ENCODE data around the gene SLCO2B1.

SLCO2B1 gene

DNA sequence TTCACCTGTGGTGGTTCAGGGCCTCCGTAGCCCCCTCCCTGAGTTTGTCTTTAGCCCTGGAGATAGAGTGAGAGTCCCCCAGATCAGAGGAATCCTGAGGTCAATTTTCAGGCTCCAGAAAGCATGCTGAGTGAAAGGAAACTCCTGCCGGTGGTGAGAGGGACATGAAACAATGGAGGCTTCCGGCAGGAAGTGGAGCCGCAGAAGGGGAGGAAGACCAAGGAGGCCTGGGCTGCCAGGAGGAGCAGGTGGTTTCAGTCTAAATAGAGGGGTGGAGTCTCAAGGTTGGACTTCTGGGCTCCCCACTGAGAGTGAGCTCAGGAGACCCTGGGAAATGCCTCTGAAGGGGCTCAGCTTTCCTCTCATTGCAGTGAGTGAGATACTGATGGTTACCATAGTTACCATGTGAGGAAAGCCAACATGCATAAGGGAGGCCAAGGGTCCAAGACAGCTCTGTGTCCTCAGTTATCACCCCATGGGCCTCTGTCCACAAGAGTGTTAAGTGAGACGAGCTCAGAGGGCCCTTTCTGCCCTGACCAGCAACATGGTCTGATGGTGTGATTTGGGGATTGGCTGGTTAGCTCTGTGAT lies 10.7 kb downstream of the SLCO2B1 start:
- no peak for DNase-seq (ENCODE audit: low read depth)

DNA sequence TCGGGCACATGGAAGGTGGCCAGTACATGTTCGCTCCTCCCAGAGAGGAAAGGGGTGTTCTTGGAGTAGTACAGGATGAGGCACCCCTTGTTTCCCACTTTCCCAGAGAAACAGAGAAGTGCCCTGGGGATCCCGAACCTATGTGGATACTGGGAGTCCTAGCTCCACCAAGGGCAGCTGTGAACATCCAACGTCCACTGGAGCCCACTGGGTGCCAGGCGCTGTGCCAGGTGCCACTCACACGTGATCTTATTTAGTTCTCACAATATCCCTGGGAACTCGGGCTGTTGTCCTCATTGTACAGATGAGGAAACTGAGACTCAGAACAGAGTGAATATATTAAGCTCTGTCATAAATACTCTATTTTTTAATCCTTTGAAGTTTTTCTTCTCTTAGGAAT lies 12.0 kb downstream of the SLCO2B1 start:
- DNase-seq (ENCODE audit: low read depth): no peak

DNA sequence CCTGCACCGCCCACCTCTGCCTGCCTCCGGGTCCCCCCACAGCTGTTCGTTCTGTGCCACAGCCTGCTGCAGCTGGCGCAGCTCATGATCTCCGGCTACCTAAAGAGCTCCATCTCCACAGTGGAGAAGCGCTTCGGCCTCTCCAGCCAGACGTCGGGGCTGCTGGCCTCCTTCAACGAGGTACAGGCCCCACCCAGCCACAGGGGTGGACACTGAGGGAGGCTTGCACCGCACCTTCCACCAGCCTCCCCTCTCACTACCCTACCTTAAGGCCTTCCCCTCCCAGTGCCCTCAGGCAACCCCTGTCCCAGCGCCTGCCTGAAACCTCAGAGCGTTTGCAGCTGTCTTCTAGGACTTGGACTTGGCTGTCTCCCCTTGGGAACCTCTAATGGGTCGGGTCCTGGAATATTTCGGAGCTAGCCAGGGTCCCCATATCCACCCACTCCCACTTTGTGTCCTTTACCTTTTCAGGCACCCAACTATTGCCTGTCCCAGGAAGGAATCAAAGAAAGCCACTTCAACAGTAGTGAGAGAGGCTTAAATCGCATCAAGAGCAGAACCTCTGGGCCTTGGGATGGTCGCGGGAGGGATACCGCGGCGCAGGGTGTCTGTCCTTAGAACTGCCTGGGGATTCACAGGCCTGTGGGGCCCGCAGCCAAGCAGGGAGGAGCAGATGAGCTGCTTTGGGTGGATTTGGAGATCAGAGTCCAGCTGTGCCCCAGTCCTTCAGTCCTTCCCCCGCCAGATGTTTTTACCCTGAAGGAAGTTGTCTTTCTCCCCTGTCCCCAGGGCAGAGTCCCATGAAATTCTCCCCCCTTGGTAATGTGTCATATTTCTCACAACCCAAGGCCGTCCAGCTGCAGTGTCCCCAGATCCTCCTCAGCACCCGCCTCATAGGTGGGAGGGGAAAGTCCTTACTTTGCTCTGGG lies 13.3 kb downstream of the SLCO2B1 start:
- no peak for DNase-seq (ENCODE audit: low read depth)

DNA sequence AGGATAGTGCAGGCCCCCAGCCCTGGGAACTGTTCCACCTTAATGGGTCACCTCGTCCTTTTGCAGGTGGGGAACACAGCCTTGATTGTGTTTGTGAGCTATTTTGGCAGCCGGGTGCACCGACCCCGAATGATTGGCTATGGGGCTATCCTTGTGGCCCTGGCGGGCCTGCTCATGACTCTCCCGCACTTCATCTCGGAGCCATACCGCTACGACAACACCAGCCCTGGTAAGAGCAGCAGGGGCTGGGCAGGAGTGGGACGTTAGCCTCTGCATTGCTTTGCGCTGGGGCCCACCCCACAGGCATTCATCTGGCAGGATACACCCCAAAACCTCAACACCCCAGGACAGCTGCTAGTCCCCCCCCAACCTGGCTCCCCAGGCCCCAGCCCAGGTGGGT lies 14.8 kb downstream of the SLCO2B1 start:
- DNase-seq (ENCODE audit: low read depth): no peak

DNA sequence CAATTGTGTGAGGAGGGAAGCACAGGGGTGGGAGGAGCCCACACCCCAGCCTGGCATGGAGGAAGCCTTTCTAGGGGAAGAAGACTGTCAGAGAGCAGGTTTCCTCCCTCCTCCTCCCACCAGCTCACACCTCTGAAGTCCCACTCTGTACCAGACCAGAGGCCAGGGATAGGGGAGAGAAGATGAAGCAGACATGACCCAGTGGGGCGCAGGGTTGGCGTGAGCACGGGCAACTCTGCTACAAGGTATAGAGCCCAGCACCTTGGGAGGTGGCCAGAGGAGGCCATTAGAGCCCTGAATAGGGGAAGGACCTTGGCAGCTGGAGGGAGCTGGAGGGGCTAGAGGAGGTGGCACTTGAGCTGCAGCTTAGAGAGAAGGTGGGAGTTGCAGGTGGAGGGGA lies 15.9 kb downstream of the SLCO2B1 start:
- no peak for DNase-seq (ENCODE audit: low read depth)

DNA sequence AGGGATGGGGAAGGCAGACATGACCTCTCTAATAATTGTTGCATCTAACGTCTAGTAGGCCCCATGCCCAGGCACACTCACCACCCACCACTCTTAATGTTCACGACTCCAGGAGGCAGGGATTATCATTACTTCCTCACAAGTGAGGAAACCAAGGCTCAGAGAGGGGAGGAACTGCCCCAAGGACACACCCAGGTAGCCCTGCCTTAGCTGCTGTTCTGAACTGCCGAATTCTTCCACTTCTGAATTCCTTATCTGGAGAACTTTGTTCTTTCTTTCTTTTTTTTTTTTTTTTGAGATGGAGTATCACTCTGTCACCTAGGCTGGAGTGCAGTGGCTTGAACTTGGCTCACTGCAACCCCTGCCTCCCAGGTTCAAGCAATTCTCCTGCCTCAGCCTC lies 16.7 kb downstream of the SLCO2B1 start:
- DNase-seq (ENCODE audit: low read depth): no peak

DNA sequence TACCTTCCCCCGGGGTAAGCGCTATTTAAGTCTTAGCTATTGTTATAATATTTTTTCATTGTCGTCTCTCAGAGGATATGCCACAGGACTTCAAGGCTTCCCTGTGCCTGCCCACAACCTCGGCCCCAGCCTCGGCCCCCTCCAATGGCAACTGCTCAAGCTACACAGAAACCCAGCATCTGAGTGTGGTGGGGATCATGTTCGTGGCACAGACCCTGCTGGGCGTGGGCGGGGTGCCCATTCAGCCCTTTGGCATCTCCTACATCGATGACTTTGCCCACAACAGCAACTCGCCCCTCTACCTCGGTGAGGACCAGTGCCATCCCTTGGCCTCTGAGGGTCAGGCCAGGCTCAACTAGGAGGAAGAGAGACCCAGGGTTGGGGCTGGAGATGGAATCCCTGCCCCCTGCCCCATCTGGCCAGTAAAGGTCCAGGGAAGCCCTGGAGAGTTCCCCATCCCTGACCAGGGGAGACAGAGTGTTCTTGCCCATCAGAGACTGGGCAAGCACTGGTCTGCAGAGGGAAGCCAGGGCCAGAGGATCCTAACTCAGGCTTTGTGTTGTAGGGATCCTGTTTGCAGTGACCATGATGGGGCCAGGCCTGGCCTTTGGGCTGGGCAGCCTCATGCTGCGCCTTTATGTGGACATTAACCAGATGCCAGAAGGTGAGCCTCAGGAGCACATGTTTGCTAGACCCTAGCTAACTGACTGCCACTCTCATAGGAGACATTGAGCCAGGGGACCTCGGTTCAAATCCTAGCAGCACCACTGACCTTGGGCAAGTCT lies 18.4 kb downstream of the SLCO2B1 start:
- DNase-seq (ENCODE audit: low read depth): no peak

DNA sequence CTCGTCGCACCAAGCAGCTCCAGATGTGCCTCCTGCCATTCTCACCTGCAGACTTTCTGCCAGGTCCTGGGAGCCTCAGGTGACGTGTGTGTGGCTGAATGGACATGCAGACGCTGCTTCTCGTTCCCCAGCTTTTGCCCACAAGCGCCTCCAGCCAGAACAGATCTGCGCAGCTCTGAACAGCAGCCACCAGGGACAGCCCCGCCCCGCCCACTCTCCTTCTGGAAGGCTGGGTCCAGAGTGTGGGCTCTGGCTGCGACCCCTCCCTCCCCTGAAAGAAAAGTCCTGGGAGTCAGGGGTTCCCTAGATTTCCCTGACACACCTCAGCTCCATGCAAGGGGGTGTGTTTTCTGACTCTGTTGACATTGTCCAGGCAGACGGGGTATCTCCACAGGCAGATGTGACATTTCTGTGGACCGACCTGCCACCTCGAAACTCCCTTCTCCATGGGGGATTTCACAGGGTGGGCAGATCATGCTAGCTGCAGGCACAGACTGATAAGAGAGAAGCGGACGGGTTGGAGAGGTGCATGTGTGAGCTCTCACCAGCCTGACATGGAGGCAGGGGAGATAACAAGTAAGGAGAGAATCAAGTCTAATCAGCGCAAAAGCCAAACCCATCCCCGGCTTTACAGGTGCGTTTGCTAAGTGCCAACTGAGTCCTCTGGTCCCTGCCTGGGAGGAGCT lies 19.8 kb downstream of the SLCO2B1 start:
- DNase-seq (ENCODE audit: low read depth): no peak

DNA sequence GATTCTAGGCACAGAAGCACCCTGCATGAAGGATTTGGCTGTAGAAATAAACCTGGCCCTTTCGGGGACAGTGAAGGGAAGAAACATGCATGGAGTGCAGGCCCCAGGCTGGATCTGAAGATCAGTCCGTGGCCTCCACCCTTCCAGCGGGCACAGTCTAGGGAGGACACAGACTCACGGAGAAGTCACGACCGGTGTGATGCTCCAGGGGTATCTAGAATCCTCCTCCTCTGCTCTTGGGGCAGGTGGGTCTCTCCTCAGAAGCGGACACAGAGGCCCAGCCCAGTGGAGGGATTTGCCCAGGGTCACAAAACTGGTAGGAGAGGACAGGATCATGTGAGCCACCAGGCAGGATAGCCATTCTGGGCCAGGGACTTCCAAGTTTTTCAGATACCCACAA lies 22.4 kb downstream of the SLCO2B1 start:
- no peak for DNase-seq (ENCODE audit: low read depth)

DNA sequence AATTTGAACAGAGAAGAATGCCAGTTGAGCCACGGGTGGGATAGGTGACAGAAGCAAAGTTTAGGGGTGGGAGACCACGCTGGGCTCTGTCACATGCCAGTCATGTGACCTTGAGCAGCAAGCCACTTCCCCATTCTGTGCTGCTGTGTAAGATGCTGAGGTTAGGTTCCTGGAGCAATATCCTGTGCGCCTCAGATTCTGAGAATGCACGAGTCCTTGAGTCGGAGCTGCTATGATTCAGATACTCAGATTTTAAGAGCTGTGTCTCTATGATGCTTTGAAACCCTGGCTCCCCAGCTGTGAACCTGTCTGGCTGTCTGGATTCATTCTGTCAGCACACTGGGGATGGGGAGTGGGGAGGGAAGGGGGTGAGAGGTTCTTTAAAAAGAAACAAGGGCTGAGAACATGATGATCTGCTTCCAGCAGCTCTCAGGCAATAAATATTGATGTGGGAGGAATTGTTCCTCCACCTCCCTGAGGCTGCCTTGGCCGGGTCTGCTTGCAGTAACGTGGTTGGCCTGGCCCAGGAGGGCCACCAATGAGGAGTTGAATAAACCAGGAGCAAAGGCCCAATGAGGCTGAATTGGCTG lies 24.0 kb downstream of the SLCO2B1 start:
- no peak for DNase-seq (ENCODE audit: low read depth)

DNA sequence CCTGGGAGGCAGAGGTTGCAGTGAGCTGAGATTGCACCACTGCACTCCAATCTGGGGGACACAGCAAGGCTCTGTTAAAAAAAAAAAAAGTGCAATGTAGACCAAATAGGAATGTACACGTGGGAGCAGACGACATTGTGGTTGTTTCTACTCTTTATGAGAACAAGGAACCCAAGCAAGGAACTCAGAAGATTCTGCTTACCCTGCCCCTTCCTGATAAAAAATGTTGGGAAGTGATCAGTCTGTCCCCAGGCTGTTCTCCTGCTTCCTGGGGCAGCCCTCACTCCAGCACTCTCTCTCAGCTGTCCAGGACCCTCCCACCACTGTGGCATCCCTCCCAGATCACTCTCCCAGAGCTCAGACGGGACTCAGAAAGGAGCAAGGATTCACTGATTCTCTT lies 31.8 kb downstream of the SLCO2B1 start:
- no peak for DNase-seq (ENCODE audit: low read depth)

DNA sequence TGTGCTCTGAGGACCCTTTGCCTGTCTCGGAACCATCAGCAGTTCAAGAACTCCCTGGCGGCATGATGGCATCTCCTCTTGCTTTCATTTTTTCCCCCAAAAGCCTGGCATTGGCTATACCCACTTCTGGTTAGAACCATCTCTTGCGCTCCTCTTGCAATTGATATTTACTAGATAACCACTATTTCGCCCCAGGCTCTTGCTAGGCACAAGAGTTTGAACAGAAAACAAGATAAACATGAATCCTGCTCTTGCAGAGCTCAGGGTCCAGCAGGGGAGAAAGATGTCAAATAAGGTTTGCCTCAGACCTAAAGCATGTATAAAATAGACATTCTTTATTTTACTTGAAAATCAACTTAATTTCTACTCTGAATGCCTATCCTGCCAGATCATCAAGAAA lies 33.1 kb downstream of the SLCO2B1 start:
- no peak for DNase-seq (ENCODE audit: low read depth)

DNA sequence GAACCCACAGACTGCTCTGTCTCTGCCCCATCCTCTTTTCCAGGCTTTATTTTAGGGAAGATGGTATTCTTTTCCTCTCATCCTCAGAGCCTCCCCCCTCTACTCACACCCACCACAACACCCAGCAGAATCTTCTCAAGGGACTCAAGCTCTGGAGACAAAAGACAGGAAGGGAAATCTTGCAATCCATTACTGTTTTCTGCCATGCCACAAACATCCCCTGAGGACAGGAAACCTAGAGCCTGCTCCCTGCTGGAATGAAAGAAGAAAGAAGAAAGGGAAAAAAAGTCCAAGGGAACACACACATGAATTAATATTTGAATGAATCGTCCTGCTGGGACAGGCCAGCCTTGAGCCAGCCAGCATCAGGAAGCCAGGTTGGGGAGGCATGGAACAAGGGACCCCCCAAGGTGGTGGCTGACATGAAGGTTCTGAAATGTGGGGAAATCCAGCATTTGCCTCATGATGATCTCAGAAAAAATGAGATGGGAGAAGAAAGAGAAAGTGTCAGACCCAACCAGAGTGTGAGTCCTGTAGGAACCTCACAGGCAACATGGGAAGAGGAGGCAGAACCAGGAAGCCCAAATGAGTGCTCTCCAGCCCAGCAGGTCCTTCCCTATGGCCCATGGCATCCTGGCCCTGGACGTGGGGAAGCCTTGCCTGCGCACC lies 34.0 kb downstream of the SLCO2B1 start:
- no peak for DNase-seq (ENCODE audit: low read depth)

DNA sequence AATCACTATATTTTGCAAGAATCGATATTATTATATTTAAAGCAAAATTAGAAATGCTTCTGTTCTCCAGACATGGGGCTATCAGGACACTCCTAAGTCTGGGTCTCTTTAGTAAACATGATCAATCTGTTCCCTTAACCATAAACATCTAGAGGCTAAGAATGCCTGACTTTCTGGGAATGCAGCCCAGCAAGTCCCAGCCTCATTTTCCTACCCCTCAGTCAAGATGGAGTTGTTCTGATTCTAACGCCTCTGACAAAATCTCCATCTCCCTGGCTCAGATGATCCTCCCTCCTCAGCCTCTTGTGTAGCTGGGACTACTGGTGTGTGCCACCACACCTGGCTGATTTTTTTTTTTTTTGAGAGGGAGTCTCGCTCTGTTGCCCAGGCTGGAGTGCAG lies 35.0 kb downstream of the SLCO2B1 start:
- DNase-seq (ENCODE audit: low read depth): no peak

DNA sequence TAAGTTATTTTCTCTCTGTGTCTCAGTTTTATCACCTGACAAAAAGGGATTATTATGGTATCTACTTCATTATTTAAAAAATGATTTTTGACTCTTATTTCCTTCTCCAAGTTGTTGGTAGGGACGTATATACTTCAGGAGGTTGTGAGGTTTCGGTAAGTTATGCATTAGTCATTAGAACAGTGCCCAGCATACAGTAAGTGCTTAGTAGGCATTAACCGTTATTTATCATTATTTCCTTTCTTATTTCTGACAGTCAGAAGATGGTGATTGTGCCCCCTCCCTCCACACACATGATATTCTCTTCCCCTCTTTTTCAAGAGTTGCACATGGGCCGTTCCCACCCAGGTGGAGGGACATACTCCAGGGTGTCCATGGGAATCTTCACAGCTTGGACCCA lies 36.1 kb downstream of the SLCO2B1 start:
- DNase-seq (ENCODE audit: low read depth): no peak

DNA sequence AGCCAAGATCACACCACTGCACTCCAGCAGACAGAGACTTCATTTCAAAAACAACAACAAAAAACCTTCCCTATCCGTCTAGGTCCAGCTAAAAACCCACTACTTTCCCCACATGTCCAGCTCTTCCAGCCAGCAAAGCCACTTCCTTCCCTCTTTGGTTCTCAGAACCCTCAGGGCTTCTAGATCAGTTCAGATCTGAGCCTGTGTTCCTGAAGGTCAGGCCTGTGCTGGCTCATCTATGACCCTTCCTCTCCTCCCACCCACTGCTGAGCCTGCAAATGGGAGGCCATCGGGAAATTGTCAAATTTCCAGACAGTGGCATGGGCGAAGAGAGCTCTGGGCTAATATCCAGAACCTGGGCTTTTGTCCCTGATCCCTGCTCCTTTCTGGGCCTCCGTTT lies 37.8 kb downstream of the SLCO2B1 start:
- DNase-seq (ENCODE audit: low read depth): no peak

DNA sequence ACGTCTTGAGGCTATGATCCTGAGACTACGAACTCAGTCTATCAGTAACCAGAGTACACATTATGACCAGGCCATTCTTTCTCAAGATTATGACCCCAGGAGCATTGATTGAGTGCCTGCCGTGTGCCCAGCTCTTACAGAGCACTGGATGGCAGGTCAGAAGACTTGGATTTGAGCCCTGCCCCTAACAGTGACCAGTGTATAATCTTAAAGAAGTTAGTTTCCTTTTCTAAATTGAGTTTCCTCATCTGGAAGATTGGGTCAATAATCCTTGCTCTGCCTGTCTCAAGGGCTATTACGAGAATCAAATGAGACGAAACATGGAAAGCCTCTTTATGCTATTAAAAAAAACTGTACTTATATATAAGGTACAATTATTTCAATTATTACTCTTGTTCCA lies 38.2 kb downstream of the SLCO2B1 start:
- DNase-seq (ENCODE audit: low read depth): no peak

DNA sequence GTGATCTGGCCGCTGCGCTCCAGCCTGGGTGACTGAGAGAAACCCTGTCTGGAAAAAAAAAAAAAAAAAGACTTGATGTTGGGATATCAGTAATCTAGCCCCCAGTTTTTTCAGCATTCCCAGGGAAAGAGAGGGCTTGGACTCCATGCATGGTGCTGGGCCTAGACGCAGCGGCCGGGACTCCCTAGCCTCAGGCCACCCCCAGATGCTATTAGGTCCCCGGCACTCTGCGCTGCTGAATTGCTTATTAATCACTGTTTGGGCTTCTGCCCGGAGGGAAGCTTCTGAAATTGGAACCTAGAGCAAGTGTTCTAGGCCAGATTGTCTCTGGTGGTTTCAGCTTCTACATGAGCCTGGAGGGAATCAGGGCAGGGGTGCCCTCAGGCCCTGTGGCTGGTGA lies 39.0 kb downstream of the SLCO2B1 start:
- DNase-seq (ENCODE audit: low read depth): no peak

DNA sequence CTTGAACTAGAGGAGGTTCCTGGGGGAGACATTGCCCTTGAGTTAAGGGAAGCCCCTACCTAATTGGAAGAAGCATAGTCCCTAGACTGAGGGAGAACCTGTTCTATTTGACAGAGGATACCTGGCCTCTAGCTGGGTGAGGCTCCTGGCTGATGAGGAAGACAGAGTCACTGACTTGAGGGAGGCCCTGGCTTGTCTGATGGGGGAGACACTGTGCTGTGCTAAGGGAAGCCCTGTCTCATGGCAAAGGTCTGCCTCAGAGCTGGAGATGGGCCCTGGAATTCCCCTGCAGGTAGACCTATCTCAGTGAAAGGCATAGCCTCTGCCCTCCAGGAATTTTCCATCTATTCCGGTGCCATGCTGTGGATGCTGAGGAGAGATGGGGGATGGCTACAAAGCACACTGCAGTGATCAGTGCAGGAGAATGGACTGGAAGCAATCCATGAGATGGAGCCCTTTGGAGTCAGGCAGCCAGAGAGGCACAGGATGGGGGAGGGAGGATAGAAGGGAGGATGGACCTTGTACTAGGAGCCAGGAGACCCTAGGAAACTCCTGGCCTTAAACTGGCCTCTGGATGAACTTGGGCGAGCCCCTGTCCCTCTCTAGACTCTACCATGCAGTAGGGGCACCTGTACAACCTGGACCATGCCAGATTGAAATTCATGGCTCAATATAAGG lies 39.9 kb downstream of the SLCO2B1 start:
- no peak for DNase-seq (ENCODE audit: low read depth)

DNA sequence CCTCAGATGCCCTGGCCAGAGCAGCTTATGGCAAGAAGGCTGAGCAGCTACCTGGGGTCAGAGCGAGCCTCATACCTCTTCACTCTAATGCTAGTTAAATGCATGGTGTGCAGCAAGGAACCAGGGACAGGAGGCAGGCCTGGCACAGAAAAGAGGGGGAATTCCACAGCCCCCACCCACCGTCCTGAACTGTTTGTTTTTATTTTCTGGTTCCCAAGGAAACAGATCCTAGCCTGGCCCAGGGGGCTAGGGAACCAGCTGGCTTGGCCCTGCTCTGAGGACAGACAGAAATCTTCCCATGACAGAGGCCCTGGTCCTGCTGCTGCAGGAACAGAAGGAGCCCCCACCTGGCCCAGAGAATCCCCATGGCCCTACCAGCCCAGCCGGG lies 40.4 kb downstream of the SLCO2B1 start:
- no peak for DNase-seq (ENCODE audit: low read depth)

DNA sequence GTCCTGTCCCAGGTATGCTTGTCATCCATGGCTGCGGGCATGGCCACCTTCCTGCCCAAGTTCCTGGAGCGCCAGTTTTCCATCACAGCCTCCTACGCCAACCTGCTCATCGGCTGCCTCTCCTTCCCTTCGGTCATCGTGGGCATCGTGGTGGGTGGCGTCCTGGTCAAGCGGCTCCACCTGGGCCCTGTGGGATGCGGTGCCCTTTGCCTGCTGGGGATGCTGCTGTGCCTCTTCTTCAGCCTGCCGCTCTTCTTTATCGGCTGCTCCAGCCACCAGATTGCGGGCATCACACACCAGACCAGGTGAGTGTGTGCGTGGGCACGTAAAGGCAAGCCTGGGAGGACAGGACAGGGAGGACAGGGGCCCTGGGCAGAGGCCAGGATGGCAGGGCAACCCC lies 42.4 kb downstream of the SLCO2B1 start:
- DNase-seq (ENCODE audit: low read depth): no peak

All from fibroblast of the conjunctiva (primary cell).